ENCODE measurements around the gene RNPEP.
"Not testable (repeated sequence)": the region's sequence is repeated elsewhere in the genome, so short reads cannot be mapped to it uniquely, and the experiment has no call there.

Gene RNPEP

DNA sequence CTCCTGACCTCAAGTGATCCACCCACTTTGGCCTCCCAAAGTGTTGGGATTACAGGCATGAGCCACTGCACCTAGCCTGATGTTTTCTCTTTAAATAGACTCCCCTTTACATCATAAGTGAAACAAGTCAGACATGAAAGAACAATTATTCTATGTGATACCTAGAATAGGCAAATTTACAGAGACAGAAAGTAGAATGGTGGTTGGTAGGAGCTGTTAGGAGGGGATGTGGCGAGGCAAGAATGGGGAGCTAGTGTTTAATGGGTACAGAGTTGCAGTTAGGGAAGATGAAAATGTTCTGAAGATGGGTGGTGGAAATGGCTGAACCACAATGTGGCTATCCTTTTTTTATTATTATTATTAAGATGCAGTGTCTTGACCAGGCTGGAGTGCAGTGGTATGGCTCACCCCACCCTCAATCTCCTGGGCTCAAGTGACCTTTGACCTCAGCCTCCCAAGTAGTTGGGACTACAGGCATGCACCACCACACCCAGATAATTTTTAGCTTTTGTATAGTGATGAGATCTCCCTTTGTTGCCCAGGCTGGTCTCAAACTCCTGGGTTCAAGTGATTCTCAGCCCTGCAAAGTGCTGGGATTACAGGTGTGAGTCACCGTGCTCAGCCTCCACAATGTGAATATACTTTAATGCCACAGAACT, 56.4 kb downstream of the RNPEP start:
- DNase-seq, result no peak

DNA sequence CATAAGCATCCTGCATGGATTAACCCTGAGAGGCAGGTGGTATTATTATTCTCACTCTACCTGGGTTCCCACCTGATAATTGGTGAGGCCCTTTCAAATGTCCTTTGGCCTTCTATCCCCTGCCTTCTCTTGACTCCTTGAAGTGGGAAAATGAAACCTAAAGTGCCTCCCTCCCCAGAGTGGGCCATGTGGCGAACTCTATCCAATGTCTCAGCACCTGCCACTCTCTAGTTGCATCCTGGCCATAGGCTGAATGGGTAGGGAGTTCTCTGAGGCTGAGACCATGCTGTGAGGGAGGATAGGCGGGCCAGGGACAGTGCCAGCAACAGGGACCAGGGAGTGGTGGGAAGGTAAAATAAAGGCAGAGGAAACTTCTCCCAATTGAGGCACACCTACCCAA, 63.3 kb downstream of the RNPEP start:
- no peak for DNase-seq

- no peak for DNase-seq
These were observed 63.8 kb downstream of the RNPEP start for GRCh38 chr1:202046227-202046626.

DNA sequence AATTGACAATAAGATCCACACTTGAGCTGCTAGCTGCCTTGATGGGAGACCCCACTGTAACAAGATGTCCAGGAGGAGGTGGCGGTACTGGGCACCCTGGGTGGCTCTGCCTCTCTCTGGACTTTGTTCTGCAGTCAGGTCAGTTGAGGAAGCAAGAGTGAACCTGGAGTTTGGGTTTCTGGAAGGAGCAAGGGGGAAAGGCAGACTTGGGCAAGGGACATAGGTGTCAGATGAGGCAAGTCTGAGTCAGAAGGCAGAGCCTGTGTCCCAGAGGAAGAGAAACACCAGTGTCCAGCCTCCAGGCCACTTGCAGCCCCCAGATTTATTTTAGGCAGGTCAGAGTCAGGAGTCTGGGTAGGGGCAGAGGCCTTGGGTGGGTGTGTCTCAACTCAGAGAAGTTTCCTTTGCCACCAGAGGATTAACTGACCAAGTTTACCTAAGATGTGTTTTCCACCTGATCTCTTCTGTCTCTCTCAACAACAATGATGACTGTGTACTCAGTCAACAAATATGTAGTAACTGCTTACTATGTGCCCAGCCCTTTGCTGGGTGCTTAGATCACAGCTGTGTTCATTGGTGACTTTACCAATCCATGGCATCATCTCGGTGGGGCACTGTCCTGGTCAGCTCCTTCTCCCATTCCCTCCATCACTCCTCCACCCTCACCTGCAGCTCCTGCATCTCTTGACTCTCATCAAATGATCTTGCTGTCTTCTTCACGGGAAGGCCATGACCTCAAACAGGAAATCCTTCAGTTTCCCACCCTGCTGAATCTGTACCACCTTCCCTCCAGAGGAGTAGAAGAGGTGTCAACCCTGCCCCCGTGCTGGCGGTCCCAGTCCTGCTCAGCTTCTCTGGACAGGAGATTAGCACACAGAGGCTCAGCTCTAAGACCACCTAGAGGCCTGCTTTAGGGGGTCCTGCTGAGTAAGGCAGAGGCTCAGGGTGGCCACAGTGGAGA, 64.6 kb downstream of the RNPEP start:
- no peak for DNase-seq

- no peak for DNase-seq
These were observed 65.5 kb downstream of the RNPEP start for GRCh38 chr1:202047977-202048376.

GRCh38 chr1:202049129-202049528, 66.7 kb downstream of the RNPEP start:
- DNase-seq, result no peak

DNA sequence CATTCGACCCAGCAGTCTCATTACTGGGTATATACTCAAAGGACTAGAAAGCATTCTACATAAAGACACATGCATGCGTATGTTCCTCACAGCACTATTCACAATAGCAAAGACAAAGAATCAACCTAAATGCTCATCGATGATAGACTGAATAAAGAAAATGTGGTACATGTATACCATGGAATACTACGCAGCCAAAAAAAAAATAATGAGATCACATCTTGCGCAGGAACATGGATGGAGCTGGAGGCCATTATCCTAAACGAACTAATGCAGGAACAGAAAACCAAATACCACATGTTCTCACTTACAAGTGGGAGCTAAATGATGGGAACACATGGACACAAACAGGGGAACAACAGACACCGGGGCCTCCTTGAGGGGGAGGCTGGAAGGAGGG, 71.6 kb downstream of the RNPEP start:
- DNase-seq, result no peak

GRCh38 chr1:202054673-202055072, 72.2 kb downstream of the RNPEP start:
- DNase-seq, result not testable (repeated sequence)

Data from hematopoietic multipotent progenitor cell treated with erythropoietin and hydrocortisone succinate and interleukin-3 and kit ligand, for 8 days (in vitro differentiated cells).